Measurements from ENCODE around the gene CIAPIN1.
A peak's percentile ranks its signal among the peaks of the same experiment; 100 is the strongest.

Gene CIAPIN1

DNA sequence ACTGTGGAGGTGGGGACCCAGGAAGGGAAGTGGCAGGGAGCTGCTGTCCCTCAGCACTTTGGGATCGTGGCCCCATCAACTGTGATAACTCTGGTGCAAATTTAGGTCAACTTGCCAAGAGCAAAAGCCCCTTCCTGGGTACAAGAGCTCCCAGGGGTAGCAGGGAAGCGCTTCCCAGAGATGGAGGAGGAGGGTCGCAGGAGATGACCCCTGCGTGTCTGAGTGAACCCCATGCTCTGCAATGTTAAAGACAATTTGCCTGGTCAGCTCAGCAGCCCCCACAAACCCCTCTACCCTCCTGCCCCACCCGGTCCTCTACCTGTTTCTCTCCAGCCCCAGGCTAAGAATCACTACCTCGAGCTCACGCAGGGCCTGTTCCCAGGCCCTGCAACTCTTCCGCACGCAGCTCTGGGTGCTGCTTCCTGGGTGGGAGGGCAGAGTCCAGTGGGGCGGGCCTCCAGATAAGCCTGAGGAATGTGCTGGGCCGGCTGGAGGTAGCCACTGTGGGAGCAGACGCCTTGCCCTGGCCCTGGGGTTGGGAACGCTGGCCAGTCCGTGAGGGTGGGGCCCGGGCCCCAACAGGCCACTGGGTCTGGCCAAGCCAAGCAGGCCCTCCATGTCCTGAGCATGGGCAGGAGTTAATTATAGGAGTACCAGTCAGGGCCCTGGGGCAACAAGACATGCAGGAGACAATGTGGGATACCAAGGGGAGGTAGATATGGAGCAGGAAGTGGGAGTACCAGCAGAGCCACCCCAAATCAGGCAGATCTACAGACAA, 33.0 kb upstream of the CIAPIN1 start:
- TF ChIP-seq POLR2A (IDR thresholded peaks at IDR 0.05; ENCODE audit: low read depth, low read length): peak; percentile 12; the same call in 1 of the 2 replicates
- DNase-seq (ENCODE audit: insufficient read length, low spot score) (peak; percentile 89), FAIRE-seq (no peak)

GRCh38 chr16:57479205-57479975, 32.2 kb upstream of the CIAPIN1 start:
- peak; percentile 59 for DNase-seq (ENCODE audit: insufficient read length, low spot score)
- TF ChIP-seq POLR2A (IDR thresholded peaks at IDR 0.05; ENCODE audit: low read depth, low read length): no peak

GRCh38 chr16:57478396-57479204, 31.4 kb upstream of the CIAPIN1 start:
- no peak for TF ChIP-seq POLR2A (IDR thresholded peaks at IDR 0.05; ENCODE audit: low read depth, low read length)
- no peak for DNase-seq (ENCODE audit: insufficient read length, low spot score)

More at GRCh38 chr16:57479205-57479975, 32.2 kb upstream of the CIAPIN1 start:
- no peak for FAIRE-seq

DNA sequence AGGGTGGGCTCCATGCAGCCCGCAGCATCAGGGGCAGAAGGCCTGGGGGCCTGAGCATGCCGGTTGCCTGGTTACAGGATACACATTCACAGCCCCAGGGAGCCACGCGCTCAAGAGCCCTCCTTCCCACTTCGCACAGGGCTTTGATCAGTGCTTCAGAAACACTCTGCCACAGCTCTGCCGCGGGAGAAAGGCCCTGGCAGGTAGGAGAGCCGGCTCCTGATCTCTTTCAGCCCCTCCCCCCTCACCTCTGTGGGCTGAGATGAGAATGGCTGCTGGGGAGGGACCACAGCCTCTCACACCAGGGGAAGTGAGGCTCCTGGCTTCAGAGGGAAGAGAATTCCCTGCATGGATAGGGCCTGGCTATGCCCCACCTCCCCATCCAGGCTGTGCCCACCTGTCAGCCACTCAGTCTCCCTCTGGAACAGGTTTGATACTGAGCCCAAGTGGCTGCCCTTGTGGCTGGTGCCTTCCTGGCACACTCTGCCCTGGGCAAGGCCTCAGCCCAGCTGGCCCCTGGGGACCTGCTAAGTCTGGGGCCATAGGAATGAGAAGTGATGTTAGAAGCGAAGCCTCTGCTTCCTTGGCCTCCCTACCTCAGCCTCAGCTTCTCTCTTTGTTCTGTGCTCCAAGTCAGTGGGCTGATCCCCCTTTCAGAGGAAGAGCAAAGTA, 30.5 kb upstream of the CIAPIN1 start:
- FAIRE-seq: no peak

More at GRCh38 chr16:57478396-57479204, 31.4 kb upstream of the CIAPIN1 start:
- FAIRE-seq: no peak

DNA sequence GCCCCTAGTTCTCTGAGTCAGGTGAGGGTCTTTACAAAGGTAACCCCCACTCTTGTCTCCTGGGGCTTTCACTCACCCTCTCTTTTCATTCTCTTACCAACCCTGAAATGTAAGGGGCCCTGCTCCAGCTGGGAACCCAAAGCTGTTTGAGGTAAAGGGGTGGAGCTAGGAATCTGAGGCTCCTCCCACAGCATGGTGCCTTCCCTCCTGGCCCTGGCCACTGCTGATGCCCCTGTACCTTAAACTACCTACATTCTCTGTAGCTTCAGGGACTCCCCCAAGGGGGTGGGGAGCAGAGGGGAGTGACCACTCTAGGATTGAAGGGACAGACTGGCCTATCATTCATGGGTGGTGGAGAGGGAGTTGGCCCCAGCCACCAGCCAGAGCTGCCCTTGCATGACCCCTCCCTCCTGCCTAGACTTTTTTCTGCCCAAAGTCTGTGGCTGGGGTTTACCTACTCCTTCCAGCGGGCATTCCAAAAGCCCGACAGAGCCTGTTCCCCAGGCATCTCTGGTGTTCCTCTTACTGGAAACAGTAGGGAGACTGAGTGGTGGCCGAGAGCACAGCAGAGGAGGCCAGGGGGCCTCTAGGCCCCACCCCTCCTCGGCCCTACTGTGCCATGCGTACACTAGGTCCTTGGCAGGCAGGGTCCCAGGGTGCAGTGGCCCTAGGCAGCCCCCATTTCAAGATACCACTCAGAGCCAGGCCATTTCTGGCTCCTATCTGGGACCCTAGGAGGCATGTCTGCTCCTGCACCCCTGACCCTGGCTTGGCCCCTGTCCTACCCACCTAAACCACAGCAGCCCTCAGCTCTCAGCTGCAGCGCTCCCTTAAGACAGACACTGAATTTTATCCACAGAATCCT, 29.6 kb upstream of the CIAPIN1 start:
- TF ChIP-seq POLR2A (IDR thresholded peaks at IDR 0.05; ENCODE audit: low read depth, low read length): no peak
- no peak for FAIRE-seq
- DNase-seq (ENCODE audit: insufficient read length, low spot score): no peak

More for the DNA sequence above, 30.5 kb upstream of the CIAPIN1 start:
- no peak for DNase-seq (ENCODE audit: insufficient read length, low spot score)
- TF ChIP-seq POLR2A (IDR thresholded peaks at IDR 0.05; ENCODE audit: low read depth, low read length): no peak

GRCh38 chr16:57475711-57476339, 28.6 kb upstream of the CIAPIN1 start:
- FAIRE-seq (no peak), DNase-seq (ENCODE audit: insufficient read length, low spot score) (peak; percentile 43)
- no peak for TF ChIP-seq POLR2A (IDR thresholded peaks at IDR 0.05; ENCODE audit: low read depth, low read length)

DNA sequence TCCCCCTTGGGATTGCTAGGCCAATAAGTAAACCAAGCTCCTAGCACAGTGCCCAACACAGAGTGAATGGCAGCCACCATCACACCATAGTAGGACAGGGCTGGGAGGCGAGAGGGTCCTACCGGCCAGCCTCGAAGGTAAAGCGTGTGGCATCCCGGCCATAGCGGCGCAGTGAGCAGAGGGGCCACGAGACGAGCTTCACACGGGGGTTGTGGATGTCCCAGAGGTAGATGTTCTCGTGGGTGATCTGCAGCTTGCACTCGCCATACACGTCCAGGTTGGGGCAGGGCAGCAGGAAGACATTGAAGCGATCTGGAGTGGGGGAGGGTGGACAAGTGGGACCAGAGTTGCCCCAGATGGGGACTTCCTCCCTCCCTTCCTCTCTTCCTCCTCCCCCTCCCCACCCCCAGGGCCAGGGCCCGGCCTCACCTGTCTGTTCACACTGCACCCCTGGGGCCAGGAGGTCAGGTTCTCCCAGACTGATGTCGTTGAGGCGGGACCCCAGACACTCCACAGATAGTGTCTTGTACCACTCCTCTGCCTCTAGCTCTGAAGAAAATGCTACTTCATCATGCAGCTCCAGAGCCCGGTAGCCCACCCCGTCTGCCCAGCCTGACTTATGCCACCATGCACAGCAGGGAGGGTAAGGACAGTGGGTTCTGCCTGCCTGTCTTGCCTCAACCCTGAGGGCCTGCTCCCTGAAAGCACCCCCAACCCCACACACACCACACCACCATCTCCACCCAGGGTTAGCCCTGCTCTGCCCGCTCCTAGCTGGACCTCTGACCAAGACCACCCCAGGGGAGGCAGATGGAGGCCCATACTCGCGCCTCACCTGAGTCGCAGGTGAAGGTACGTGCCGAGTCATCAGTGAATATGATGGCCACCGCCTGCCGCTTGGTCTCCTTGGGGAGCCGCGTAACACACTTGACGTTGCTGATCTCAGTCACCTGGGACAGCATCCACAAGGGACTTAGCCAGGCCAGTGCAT, 27.8 kb upstream of the CIAPIN1 start:
- FAIRE-seq: no peak
- no peak for DNase-seq (ENCODE audit: insufficient read length, low spot score)
- no peak for TF ChIP-seq POLR2A (IDR thresholded peaks at IDR 0.05; ENCODE audit: low read depth, low read length)

GRCh38 chr16:57473906-57474305, 26.7 kb upstream of the CIAPIN1 start:
- no peak for FAIRE-seq
- DNase-seq (ENCODE audit: insufficient read length, low spot score): no peak
- TF ChIP-seq POLR2A (IDR thresholded peaks at IDR 0.05; ENCODE audit: low read depth, low read length): no peak

DNA sequence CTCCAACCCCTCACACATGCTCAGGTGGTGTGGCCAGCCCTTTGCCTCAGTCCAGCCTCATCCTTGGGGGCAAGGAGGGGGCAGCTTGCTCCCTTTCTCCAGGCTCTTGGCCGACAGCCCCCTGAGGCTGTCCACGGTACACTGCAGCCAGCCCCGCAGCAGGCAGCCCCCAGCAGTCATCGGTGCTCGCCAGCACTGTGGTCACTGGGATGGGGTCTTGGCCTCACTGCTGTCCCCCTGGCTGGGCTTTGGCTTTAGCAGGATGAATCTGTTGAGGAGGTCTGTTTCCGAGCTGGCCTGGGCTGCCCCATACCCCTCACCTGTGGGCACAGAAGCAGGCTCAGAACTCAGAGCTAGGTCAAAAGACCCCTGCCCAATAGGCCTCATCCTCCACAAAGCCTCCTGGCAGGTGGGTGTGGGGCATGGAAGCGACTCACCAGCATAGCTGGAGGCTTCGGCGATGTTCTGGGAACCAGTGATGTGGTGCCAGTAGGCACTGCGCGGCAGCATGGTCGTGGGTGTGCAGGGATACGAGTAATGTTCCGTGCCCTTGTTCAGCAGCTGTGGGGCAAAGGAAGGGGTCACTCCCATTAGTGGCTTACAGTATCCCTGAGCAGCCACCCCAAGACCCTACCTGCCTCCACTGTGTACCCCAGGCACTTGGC, 26.1 kb upstream of the CIAPIN1 start:
- TF ChIP-seq POLR2A (IDR thresholded peaks at IDR 0.05; ENCODE audit: low read depth, low read length): no peak
- FAIRE-seq (no peak), DNase-seq (ENCODE audit: insufficient read length, low spot score) (no peak)

DNA sequence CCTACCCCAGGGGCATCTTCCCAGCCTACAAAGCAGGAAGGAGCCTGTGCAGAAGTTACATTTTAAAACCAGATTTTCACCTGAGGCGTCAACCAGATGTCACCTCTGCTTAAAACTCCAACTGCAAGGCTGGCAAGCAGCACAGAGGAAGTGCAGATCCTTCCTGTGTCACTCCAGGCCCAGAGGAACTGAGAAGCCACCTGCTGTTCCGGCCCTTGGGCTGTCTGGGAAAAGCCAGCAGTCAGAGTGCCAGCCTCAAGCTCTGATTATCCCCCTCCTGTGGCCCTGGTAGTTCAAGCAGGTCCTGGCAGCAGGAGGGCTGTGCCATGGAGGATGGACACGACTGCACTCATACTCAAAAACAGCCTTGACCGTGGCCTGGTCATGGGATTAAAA, 25.5 kb upstream of the CIAPIN1 start:
- TF ChIP-seq POLR2A (IDR thresholded peaks at IDR 0.05; ENCODE audit: low read depth, low read length): no peak
- FAIRE-seq: no peak
- DNase-seq (ENCODE audit: insufficient read length, low spot score): peak; percentile 38

Data from H54 (cell line).